ENCODE data around the gene KRTAP10-2. TPM values are rescaled to one million over a fixed set of nuclear protein-coding genes. Genes with fewer than 3 reads are reported as not detected.
"Not testable (repeated sequence)": the region's sequence is repeated elsewhere in the genome, so short reads cannot be mapped to it uniquely, and the experiment has no call there.

The KRTAP10-2 gene
- not detected for polyA plus RNA-seq (2012; ENCODE audit: missing spikeins)

- FAIRE-seq (no peak), DNase-seq (ENCODE audit: insufficient read length) (no peak)
- TF ChIP-seq TAF1 (IDR thresholded peaks at IDR 0.05; ENCODE audit: borderline replicate concordance, low read depth, low read length) (no peak), POLR2AphosphoS5 (IDR thresholded peaks at IDR 0.05; ENCODE audit: low read depth, low read length) (no peak), POLR2A (IDR thresholded peaks at IDR 0.05; ENCODE audit: low read depth, low read length) (no peak)
Measured at GRCh38 chr21:44551340-44551961, at the start of gene KRTAP10-2. Gene KRTAP10-2 (minus strand): TSS chr21:44551505. CDS start chr21:44551458, 47 bp downstream.

GRCh38 chr21:44601091-44601490 lies 49.8 kb upstream of the KRTAP10-2 start:
- DNase-seq (ENCODE audit: insufficient read length); FAIRE-seq: not testable (repeated sequence)

- FAIRE-seq; DNase-seq (ENCODE audit: insufficient read length): not testable (repeated sequence)
Measured at GRCh38 chr21:44600118-44600978, 49.0 kb upstream of the KRTAP10-2 start, which contains the start of gene KRTAP10-7. Gene KRTAP10-7 (plus strand): TSS chr21:44600597. CDS start chr21:44600622, 25 bp downstream.

- DNase-seq (ENCODE audit: insufficient read length), result no peak
- FAIRE-seq, result no peak
- TF ChIP-seq TAF1 (IDR thresholded peaks at IDR 0.05; ENCODE audit: borderline replicate concordance, low read depth, low read length) (no peak), POLR2A (IDR thresholded peaks at IDR 0.05; ENCODE audit: low read depth, low read length) (no peak), POLR2AphosphoS5 (IDR thresholded peaks at IDR 0.05; ENCODE audit: low read depth, low read length) (no peak)
Measured at GRCh38 chr21:44599264-44600029, 48.1 kb upstream of the KRTAP10-2 start.

GRCh38 chr21:44598061-44598460 lies 46.8 kb upstream of the KRTAP10-2 start:
- FAIRE-seq, result no peak
- DNase-seq (ENCODE audit: insufficient read length), result no peak
- TF ChIP-seq TAF1 (IDR thresholded peaks at IDR 0.05; ENCODE audit: borderline replicate concordance, low read depth, low read length), result no peak
- TF ChIP-seq POLR2A (IDR thresholded peaks at IDR 0.05; ENCODE audit: low read depth, low read length), result no peak
- TF ChIP-seq POLR2AphosphoS5 (IDR thresholded peaks at IDR 0.05; ENCODE audit: low read depth, low read length), result no peak

- TF ChIP-seq POLR2AphosphoS5 (IDR thresholded peaks at IDR 0.05; ENCODE audit: low read depth, low read length) (no peak), POLR2A (IDR thresholded peaks at IDR 0.05; ENCODE audit: low read depth, low read length) (no peak), TAF1 (IDR thresholded peaks at IDR 0.05; ENCODE audit: borderline replicate concordance, low read depth, low read length) (no peak)
- DNase-seq (ENCODE audit: insufficient read length) (no peak), FAIRE-seq (no peak)
Measured at GRCh38 chr21:44596068-44596725, 44.9 kb upstream of the KRTAP10-2 start.

- FAIRE-seq, result no peak
- TF ChIP-seq TAF1 (IDR thresholded peaks at IDR 0.05; ENCODE audit: borderline replicate concordance, low read depth, low read length) (no peak), POLR2A (IDR thresholded peaks at IDR 0.05; ENCODE audit: low read depth, low read length) (no peak), POLR2AphosphoS5 (IDR thresholded peaks at IDR 0.05; ENCODE audit: low read depth, low read length) (no peak)
- DNase-seq (ENCODE audit: insufficient read length), result no peak
Measured at GRCh38 chr21:44595524-44595923, 44.2 kb upstream of the KRTAP10-2 start.

- DNase-seq (ENCODE audit: insufficient read length), result no peak
Measured at GRCh38 chr21:44594406-44594916, 43.2 kb upstream of the KRTAP10-2 start.

GRCh38 chr21:44593598-44594405 lies 42.5 kb upstream of the KRTAP10-2 start:
- DNase-seq (ENCODE audit: insufficient read length) (no peak), FAIRE-seq (no peak)
- TF ChIP-seq POLR2AphosphoS5 (IDR thresholded peaks at IDR 0.05; ENCODE audit: low read depth, low read length), result no peak
- TF ChIP-seq TAF1 (IDR thresholded peaks at IDR 0.05; ENCODE audit: borderline replicate concordance, low read depth, low read length), result no peak
- TF ChIP-seq POLR2A (IDR thresholded peaks at IDR 0.05; ENCODE audit: low read depth, low read length), result no peak

More at GRCh38 chr21:44594406-44594916, 43.2 kb upstream of the KRTAP10-2 start:
- TF ChIP-seq POLR2AphosphoS5 (IDR thresholded peaks at IDR 0.05; ENCODE audit: low read depth, low read length) (no peak), TAF1 (IDR thresholded peaks at IDR 0.05; ENCODE audit: borderline replicate concordance, low read depth, low read length) (no peak), POLR2A (IDR thresholded peaks at IDR 0.05; ENCODE audit: low read depth, low read length) (no peak)
- no peak for FAIRE-seq
